ENCODE results near the gene AP5Z1. TPM values are rescaled to one million over a fixed set of nuclear protein-coding genes. Genes with fewer than 3 reads are reported as not detected.
"Not testable (repeated sequence)": the region's sequence is repeated elsewhere in the genome, so short reads cannot be mapped to it uniquely, and the experiment has no call there.

The AP5Z1 gene
- total and polyA plus RNA-seq, 2 donors, result 15.8 to 29.3 TPM

- Histone ChIP-seq H3K27ac (ENCODE audit: low read depth) (no peak overlapping the region), H3K36me3 (ENCODE audit: insufficient read depth) (peaks cover 8% of the 10 kb centered on the region), H3K4me3 (ENCODE audit: low read depth, low read length) (no peak overlapping the region), H3K4me1 (ENCODE audit: insufficient read depth) (no peaks in the 10 kb centered on the region)
- no peak for DNase-seq (ENCODE audit: extremely low spot score)
- WGBS, result 91% methylated on average over 25 of the region's 25 CpGs
Measured at GRCh38 chr7:4791101-4791737, 15.8 kb downstream of the AP5Z1 start.

- H3K27ac ChIP-seq (ENCODE audit: low read depth), result no peak overlapping the region
Measured at GRCh38 chr7:4791738-4792536, 16.5 kb downstream of the AP5Z1 start.

GRCh38 chr7:4792537-4793126, 17.2 kb downstream of the AP5Z1 start:
- Histone ChIP-seq H3K36me3 (ENCODE audit: insufficient read depth) (peaks cover 8% of the 10 kb centered on the region), H3K4me1 (ENCODE audit: insufficient read depth) (no peaks in the 10 kb centered on the region), H3K4me3 (ENCODE audit: low read depth, low read length) (peak overlapping the region; percentile 20), H3K27ac (ENCODE audit: low read depth) (no peak overlapping the region)
- 31% methylated on average over 47 of the region's 47 CpGs for WGBS
- DNase-seq (ENCODE audit: extremely low spot score), result no peak

More at GRCh38 chr7:4791738-4792536, 16.5 kb downstream of the AP5Z1 start:
- Histone ChIP-seq H3K4me3 (ENCODE audit: low read depth, low read length) (peak overlapping the region; percentile 20), H3K36me3 (ENCODE audit: insufficient read depth) (peaks cover 8% of the 10 kb centered on the region), H3K4me1 (ENCODE audit: insufficient read depth) (no peaks in the 10 kb centered on the region)
- 50% methylated on average over 50 of the region's 50 CpGs for whole genome bisulfite sequencing
- no peak for DNase-seq (ENCODE audit: extremely low spot score)

- 95% methylated on average over 30 of the region's 30 CpGs for WGBS
- not testable (repeated sequence) for H3K4me1 ChIP-seq (ENCODE audit: insufficient read depth); H3K4me3 ChIP-seq (ENCODE audit: low read depth, low read length); H3K27ac ChIP-seq (ENCODE audit: low read depth); H3K36me3 ChIP-seq (ENCODE audit: insufficient read depth); DNase-seq (ENCODE audit: extremely low spot score)
Measured at GRCh38 chr7:4793385-4793993, 18.1 kb downstream of the AP5Z1 start.

- not testable (repeated sequence) for H3K27ac ChIP-seq (ENCODE audit: low read depth); H3K36me3 ChIP-seq (ENCODE audit: insufficient read depth); H3K4me1 ChIP-seq (ENCODE audit: insufficient read depth); H3K4me3 ChIP-seq (ENCODE audit: low read depth, low read length); DNase-seq (ENCODE audit: extremely low spot score)
- WGBS, result 75% methylated on average over 14 of the region's 14 CpGs
Measured at GRCh38 chr7:4794171-4794570, 18.7 kb downstream of the AP5Z1 start.

- H3K4me3 ChIP-seq (ENCODE audit: low read depth, low read length), result no peak overlapping the region
- no peak overlapping the region for H3K27ac ChIP-seq (ENCODE audit: low read depth)
- WGBS, result 88% methylated on average over 24 of the region's 24 CpGs
- H3K4me1 ChIP-seq (ENCODE audit: insufficient read depth), result no peaks in the 10 kb centered on the region
- no peak for DNase-seq (ENCODE audit: extremely low spot score)
- H3K36me3 ChIP-seq (ENCODE audit: insufficient read depth), result peaks cover 4% of the 10 kb centered on the region
Measured at GRCh38 chr7:4794591-4795350, 19.3 kb downstream of the AP5Z1 start.

GRCh38 chr7:4796453-4796852, 21.0 kb downstream of the AP5Z1 start:
- DNase-seq (ENCODE audit: extremely low spot score), result no peak
- Histone ChIP-seq H3K4me1 (ENCODE audit: insufficient read depth) (no peaks in the 10 kb centered on the region), H3K27ac (ENCODE audit: low read depth) (no peak overlapping the region), H3K4me3 (ENCODE audit: low read depth, low read length) (no peak overlapping the region), H3K36me3 (ENCODE audit: insufficient read depth) (no peaks in the 10 kb centered on the region)
- 90% methylated on average over 9 of the region's 9 CpGs for WGBS

- Histone ChIP-seq H3K4me3 (ENCODE audit: low read depth, low read length) (no peak overlapping the region), H3K36me3 (ENCODE audit: insufficient read depth) (no peaks in the 10 kb centered on the region), H3K4me1 (ENCODE audit: insufficient read depth) (no peaks in the 10 kb centered on the region), H3K27ac (ENCODE audit: low read depth) (no peak overlapping the region)
- WGBS, result 40% methylated on average over 37 of the region's 37 CpGs
- no peak for DNase-seq (ENCODE audit: extremely low spot score)
Measured at GRCh38 chr7:4797858-4798705, 22.7 kb downstream of the AP5Z1 start.

GRCh38 chr7:4798706-4799235, 23.3 kb downstream of the AP5Z1 start:
- WGBS, result 83% methylated on average over 15 of the region's 15 CpGs
- no peak for DNase-seq (ENCODE audit: extremely low spot score)
- Histone ChIP-seq H3K27ac (ENCODE audit: low read depth) (no peak overlapping the region), H3K4me3 (ENCODE audit: low read depth, low read length) (no peak overlapping the region), H3K4me1 (ENCODE audit: insufficient read depth) (no peaks in the 10 kb centered on the region), H3K36me3 (ENCODE audit: insufficient read depth) (no peaks in the 10 kb centered on the region)

GRCh38 chr7:4799508-4800268, 24.3 kb downstream of the AP5Z1 start:
- H3K4me1 ChIP-seq (ENCODE audit: insufficient read depth), result no peaks in the 10 kb centered on the region
- H3K4me3 ChIP-seq (ENCODE audit: low read depth, low read length), result no peak overlapping the region
- H3K36me3 ChIP-seq (ENCODE audit: insufficient read depth), result no peaks in the 10 kb centered on the region
- no peak for DNase-seq (ENCODE audit: extremely low spot score)
- 69% methylated on average over 39 of the region's 39 CpGs for WGBS
- no peak overlapping the region for H3K27ac ChIP-seq (ENCODE audit: low read depth)

GRCh38 chr7:4800487-4800886, 25.1 kb downstream of the AP5Z1 start:
- no peak overlapping the region for H3K27ac ChIP-seq (ENCODE audit: low read depth)
- WGBS, result 82% methylated on average over 10 of the region's 10 CpGs
- H3K36me3 ChIP-seq (ENCODE audit: insufficient read depth), result no peaks in the 10 kb centered on the region
- H3K4me1 ChIP-seq (ENCODE audit: insufficient read depth), result no peaks in the 10 kb centered on the region
- no peak for DNase-seq (ENCODE audit: extremely low spot score)
- no peak overlapping the region for H3K4me3 ChIP-seq (ENCODE audit: low read depth, low read length)

Data from urinary bladder (tissue), 4 donors.